ENCODE results near the gene OR5W2.
"Not testable (repeated sequence)": the region's sequence is repeated elsewhere in the genome, so short reads cannot be mapped to it uniquely, and the experiment has no call there.

The OR5W2 gene

GRCh38 chr11:55914482-55914881, at the start of gene OR5W2:
OR5W2 (minus strand) TSS chr11:55914582; CDS start chr11:55914582, 0 bp downstream.
- no peak for DNase-seq (ENCODE audit: low spot score)

GRCh38 chr11:55956521-55956920, 42.1 kb upstream of the OR5W2 start:
- no peak for DNase-seq (ENCODE audit: low spot score)

- no peak for DNase-seq (ENCODE audit: low spot score)
Measured at GRCh38 chr11:55949330-55949729, 34.9 kb upstream of the OR5W2 start.

GRCh38 chr11:55942785-55943392, 28.5 kb upstream of the OR5W2 start:
- peak; percentile 18 for DNase-seq (ENCODE audit: low spot score)

GRCh38 chr11:55936300-55936699, 21.9 kb upstream of the OR5W2 start, which contains the start of gene OR5I1:
OR5I1 (minus strand) TSS chr11:55936400; CDS start chr11:55936400, 0 bp downstream.
- no peak for DNase-seq (ENCODE audit: low spot score)

- no peak for DNase-seq (ENCODE audit: low spot score)
Measured at GRCh38 chr11:55920537-55920936, 6.2 kb upstream of the OR5W2 start.

GRCh38 chr11:55902308-55902707, 12.1 kb downstream of the OR5W2 start:
- DNase-seq (ENCODE audit: low spot score), result no peak

GRCh38 chr11:55895216-55895615, 19.2 kb downstream of the OR5W2 start:
- peak; percentile 15 for DNase-seq (ENCODE audit: low spot score)

GRCh38 chr11:55885481-55885880, 28.9 kb downstream of the OR5W2 start:
- not testable (repeated sequence) for DNase-seq (ENCODE audit: low spot score)

GRCh38 chr11:55884995-55885394, 29.4 kb downstream of the OR5W2 start:
- not testable (repeated sequence) for DNase-seq (ENCODE audit: low spot score)

- DNase-seq (ENCODE audit: low spot score), result not testable (repeated sequence)
Measured at GRCh38 chr11:55882997-55883396, 31.4 kb downstream of the OR5W2 start, which contains the start of gene TRIM51. TRIM51 (plus strand) TSS chr11:55883297; CDS start chr11:55885429, 2,132 bp downstream.

- not testable (repeated sequence) for DNase-seq (ENCODE audit: low spot score)
Measured at GRCh38 chr11:55873146-55873545, 41.2 kb downstream of the OR5W2 start.

- DNase-seq (ENCODE audit: low spot score), result not testable (repeated sequence)
Measured at GRCh38 chr11:55872731-55873130, 41.7 kb downstream of the OR5W2 start.

GRCh38 chr11:55867354-55867753, 47.0 kb downstream of the OR5W2 start:
- not testable (repeated sequence) for DNase-seq (ENCODE audit: low spot score)

Data from D341Med (cell line).